GM12892 (cell line): ENCODE data around the gene EFCAB5.

Source experiments
- POLR2A ChIP-seq: IDR thresholded peaks from 2 replicates; pipeline ENCODE4 v1.6.1; 2011; ENCODE audit warnings: low read depth, low read length, control low read depth
- POLR2AphosphoS5 ChIP-seq: IDR thresholded peaks from 2 replicates; pipeline ENCODE4 v1.6.1; 2011; ENCODE audit warnings: low read depth, low read length, control low read depth

GRCh38 chr17:30041551-30041950 is 100.1 kb downstream of the EFCAB5 start:
- TF ChIP-seq POLR2A (no peak), POLR2AphosphoS5 (no peak)
